ENCODE measurements around the gene MEDAG. TPM values are rescaled to one million over a fixed set of nuclear protein-coding genes. Genes with fewer than 3 reads are reported as not detected.

MEDAG gene
- total and polyA plus RNA-seq, 2 donors (not counting 1 experiment from before 2014, with no cell fraction given), result 0.12 TPM; not detected in 1

- ATAC-seq (ENCODE audit: low read depth) (no peak), DNase-seq (no peak)
- Histone ChIP-seq H3K27ac (ENCODE audit: low read length in 2 of 2) (no peak overlapping the region), H4K20me1 (ENCODE audit: control insufficient read depth, insufficient read depth, low read length, poor library complexity, severe bottlenecking) (no peaks in the 10 kb centered on the region), H3K36me3 (replicated peaks in 1 of 2; ENCODE audit: control extremely low read depth in 1 of 2, control insufficient read depth in 1 of 2, extremely low read depth in 1 of 2, insufficient read depth in 2 of 2, low read length in 1 of 2) (no peaks in the 10 kb centered on the region), H2AFZ (ENCODE audit: insufficient read depth, low read depth, low read length, poor library complexity, severe bottlenecking) (no peak overlapping the region), H3K27me3 (replicated peaks in 1 of 4; ENCODE audit: control extremely low read depth in 1 of 4, control insufficient read depth in 3 of 4, insufficient read depth in 4 of 4, low read length in 3 of 4) (peaks cover 0 to 38% (median 15%) of the 10 kb centered on the region in 4 experiments), H3K9me3 (ENCODE audit: control extremely low read depth in 1 of 3, control insufficient read depth in 2 of 3, insufficient read depth in 1 of 3, low read length in 2 of 3) (peaks cover 0 to 4% (median 1%) of the 10 kb centered on the region in 3 donors), H3K79me2 (ENCODE audit: control insufficient read depth, insufficient read depth, low read length) (no peaks in the 10 kb centered on the region), H3K9ac (ENCODE audit: low read length) (no peak overlapping the region), H3K4me3 (ENCODE audit: control extremely low read depth in 1 of 5, extremely low read depth in 1 of 5, insufficient read depth in 1 of 5, low read depth in 2 of 5, low read length in 4 of 5) (no peak overlapping the region), H3K4me1 (ENCODE audit: control insufficient read depth in 2 of 2, insufficient read depth in 2 of 2, low read length in 2 of 2) (no peaks in the 10 kb centered on the region), H3K4me2 (replicated peaks; ENCODE audit: low read depth, low read length, poor library complexity, severe bottlenecking) (no peak overlapping the region)
- 28% methylated on average over 4 of the region's 5 CpGs for WGBS (ENCODE audit: insufficient coverage)
- intact Hi-C loops (cut with micrococcal nuclease), result no loop called here
- TF ChIP-seq, protein P1, sequence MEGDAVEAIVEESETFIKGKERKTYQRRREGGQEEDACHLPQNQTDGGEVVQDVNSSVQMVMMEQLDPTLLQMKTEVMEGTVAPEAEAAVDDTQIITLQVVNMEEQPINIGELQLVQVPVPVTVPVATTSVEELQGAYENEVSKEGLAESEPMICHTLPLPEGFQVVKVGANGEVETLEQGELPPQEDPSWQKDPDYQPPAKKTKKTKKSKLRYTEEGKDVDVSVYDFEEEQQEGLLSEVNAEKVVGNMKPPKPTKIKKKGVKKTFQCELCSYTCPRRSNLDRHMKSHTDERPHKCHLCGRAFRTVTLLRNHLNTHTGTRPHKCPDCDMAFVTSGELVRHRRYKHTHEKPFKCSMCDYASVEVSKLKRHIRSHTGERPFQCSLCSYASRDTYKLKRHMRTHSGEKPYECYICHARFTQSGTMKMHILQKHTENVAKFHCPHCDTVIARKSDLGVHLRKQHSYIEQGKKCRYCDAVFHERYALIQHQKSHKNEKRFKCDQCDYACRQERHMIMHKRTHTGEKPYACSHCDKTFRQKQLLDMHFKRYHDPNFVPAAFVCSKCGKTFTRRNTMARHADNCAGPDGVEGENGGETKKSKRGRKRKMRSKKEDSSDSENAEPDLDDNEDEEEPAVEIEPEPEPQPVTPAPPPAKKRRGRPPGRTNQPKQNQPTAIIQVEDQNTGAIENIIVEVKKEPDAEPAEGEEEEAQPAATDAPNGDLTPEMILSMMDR (IDR thresholded peaks at IDR 0.05), result no peak
- TF ChIP-seq EZH2 (IDR thresholded peaks at IDR 0.05; ENCODE audit: borderline replicate concordance, insufficient read depth, low read depth, low read length, poor library complexity, severe bottlenecking), result no peak
- Mint-ChIP-seq H3K4me1 (peaks cover 15% of the 10 kb centered on the region), H3K27me3 (peaks cover 57% of the 10 kb centered on the region), H3K4me3 (no peak overlapping the region), H3K27ac (no peak overlapping the region), H3K9me3 (ENCODE audit: insufficient read depth) (no peaks in the 10 kb centered on the region)
- ChIA-PET POLR2A (no interaction called here), CTCF (no interaction called here)
Measured at GRCh38 chr13:30908416-30908980, 2.4 kb downstream of the MEDAG start.

GRCh38 chr13:30910676-30911075, 4.6 kb downstream of the MEDAG start:
- no peak overlapping the region for H3K27ac Mint-ChIP-seq
- Histone ChIP-seq H3K79me2 (ENCODE audit: control insufficient read depth, insufficient read depth, low read length) (no peaks in the 10 kb centered on the region), H3K4me1 (ENCODE audit: control insufficient read depth in 2 of 2, insufficient read depth in 2 of 2, low read length in 2 of 2) (no peaks in the 10 kb centered on the region), H3K4me2 (replicated peaks; ENCODE audit: low read depth, low read length, poor library complexity, severe bottlenecking) (no peak overlapping the region), H3K4me3 (ENCODE audit: control extremely low read depth in 1 of 5, extremely low read depth in 1 of 5, insufficient read depth in 1 of 5, low read depth in 2 of 5, low read length in 4 of 5) (no peak overlapping the region), H3K9me3 (ENCODE audit: control extremely low read depth in 1 of 3, control insufficient read depth in 2 of 3, insufficient read depth in 1 of 3, low read length in 2 of 3) (peaks cover 0 to 4% (median 0%) of the 10 kb centered on the region in 3 donors), H3K27ac (ENCODE audit: low read length in 2 of 2) (no peak overlapping the region), H4K20me1 (ENCODE audit: control insufficient read depth, insufficient read depth, low read length, poor library complexity, severe bottlenecking) (no peaks in the 10 kb centered on the region), H3K9ac (ENCODE audit: low read length) (no peak overlapping the region), H3K27me3 (replicated peaks in 1 of 4; ENCODE audit: control extremely low read depth in 1 of 4, control insufficient read depth in 3 of 4, insufficient read depth in 4 of 4, low read length in 3 of 4) (peaks cover 0 to 23% (median 6%) of the 10 kb centered on the region in 4 experiments), H2AFZ (ENCODE audit: insufficient read depth, low read depth, low read length, poor library complexity, severe bottlenecking) (no peak overlapping the region), H3K36me3 (replicated peaks in 1 of 2; ENCODE audit: control extremely low read depth in 1 of 2, control insufficient read depth in 1 of 2, extremely low read depth in 1 of 2, insufficient read depth in 2 of 2, low read length in 1 of 2) (no peaks in the 10 kb centered on the region)
- DNase-seq, result no peak
- no peak for TF ChIP-seq EZH2 (IDR thresholded peaks at IDR 0.05; ENCODE audit: borderline replicate concordance, insufficient read depth, low read depth, low read length, poor library complexity, severe bottlenecking)
- TF ChIP-seq, protein P1 (IDR thresholded peaks at IDR 0.05), result no peak
- 96% methylated on average over 2 of the region's 3 CpGs for WGBS (ENCODE audit: insufficient coverage)
- H3K4me1 Mint-ChIP-seq, result peaks cover 10% of the 10 kb centered on the region
- peaks cover 54% of the 10 kb centered on the region for H3K27me3 Mint-ChIP-seq
- H3K9me3 Mint-ChIP-seq (ENCODE audit: insufficient read depth), result no peaks in the 10 kb centered on the region
- H3K4me3 Mint-ChIP-seq, result no peak overlapping the region
- POLR2A ChIA-PET, result no interaction called here
- intact Hi-C loops (cut with micrococcal nuclease), result no loop called here
- no peak for ATAC-seq (ENCODE audit: low read depth)
- CTCF ChIA-PET, result no interaction called here
